ENCODE results near the gene RRAD. TPM values are rescaled to one million over a fixed set of nuclear protein-coding genes. Genes with fewer than 3 reads are reported as not detected.

Gene RRAD
- total RNA-seq, 4 donors from 2014 or later = 3.8 to 21.0 (median 11.9) TPM

GRCh38 chr16:66914541-66914940 is 10.8 kb downstream of the RRAD start:
- no peak for ATAC-seq (ENCODE audit: low FRiP score)
- no peak for DNase-seq (ENCODE audit: low spot score)
- TF ChIP-seq CTCF (IDR thresholded peaks at IDR 0.05) = no peak

GRCh38 chr16:66913711-66914110 is 11.6 kb downstream of the RRAD start:
- no peak for ATAC-seq (ENCODE audit: low FRiP score)
- DNase-seq (ENCODE audit: low spot score) = no peak
- TF ChIP-seq CTCF (IDR thresholded peaks at IDR 0.05) = no peak

GRCh38 chr16:66913081-66913480 is 12.3 kb downstream of the RRAD start:
- no peak for TF ChIP-seq CTCF (IDR thresholded peaks at IDR 0.05)
- no peak for ATAC-seq (ENCODE audit: low FRiP score)
- no peak for DNase-seq (ENCODE audit: low spot score)

- ATAC-seq (ENCODE audit: low FRiP score) = no peak
- no peak for TF ChIP-seq CTCF (IDR thresholded peaks at IDR 0.05)
- no peak for DNase-seq (ENCODE audit: low spot score)
These were observed 13.5 kb downstream of the RRAD start for GRCh38 chr16:66911801-66912200.

- no peak for ATAC-seq (ENCODE audit: low FRiP score)
- TF ChIP-seq CTCF (IDR thresholded peaks at IDR 0.05) = no peak
- no peak for DNase-seq (ENCODE audit: low spot score)
These were observed 14.2 kb downstream of the RRAD start for GRCh38 chr16:66911112-66911511.

- DNase-seq (ENCODE audit: low spot score) (no peak), ATAC-seq (ENCODE audit: low FRiP score) (no peak)
- no peak for TF ChIP-seq CTCF (IDR thresholded peaks at IDR 0.05)
These were observed 15.0 kb downstream of the RRAD start for GRCh38 chr16:66910175-66910940.

Measured in omental fat pad (tissue), 4 donors.